DOHH2 (cell line): ENCODE data around the gene KAT2B.

Experiments
- CTCF ChIP-seq: fragments of 200-600 bp; sonication (generic); IDR thresholded peaks from one replicate; pipeline ENCODE4 v1.5.1; 2014; ENCODE audit warnings: antibody characterized with exemption, mild to moderate bottlenecking, low read depth, low read length; ENCODE audit not compliant: poor library complexity, severe bottlenecking
- EZH2phosphoT487 ChIP-seq: fragments of 200-600 bp; sonication (generic); IDR thresholded peaks from 2 replicates; pipeline ENCODE4 v1.6.1; 2017; ENCODE audit warnings: borderline replicate concordance, mild to moderate bottlenecking, antibody characterized with exemption, low read length, moderate library complexity, mixed read lengths

- TF ChIP-seq CTCF (no peak), EZH2phosphoT487 (no peak)
These were observed 89.9 kb downstream of the KAT2B start for GRCh38 chr3:20130106-20130505.
